H1 (cell line): ENCODE results near the gene MYH11.

ENCODE experiments used
- BRCA1 ChIP-seq: IDR thresholded peaks from 2 replicates; pipeline ENCODE4 v1.6.1; 2012; ENCODE audit warnings: low read depth, low read length, improper control_type of control experiment
- CTCF ChIP-seq, 3 experiments: IDR thresholded peaks; 1 replicate in 2 of 3; 2 replicates in 1 of 3; pipeline versions ENCODE4 v1.5.1 to v1.6.1; 2011; ENCODE audit warnings: low read length in 3 of 3, mild to moderate bottlenecking in 3 of 3, inconsistent platforms in 2 of 3, low read depth in 1 of 3, moderate library complexity in 1 of 3; ENCODE audit not compliant: insufficient read depth in 1 of 3; ENCODE audit errors: control extremely low read depth in 1 of 3
- EZH2 ChIP-seq: fragments of 200-600 bp; sonication (generic); IDR thresholded peaks from 2 replicates; pipeline ENCODE4 v1.7.1; 2012; ENCODE audit warnings: low read depth, mild to moderate bottlenecking, moderate library complexity, low read length, inconsistent platforms; ENCODE audit not compliant: severe bottlenecking
- GABPA ChIP-seq: IDR thresholded peaks from 2 replicates; pipeline ENCODE4 v1.6.1; 2011; ENCODE audit warnings: mild to moderate bottlenecking, low read length, moderate library complexity, borderline replicate concordance; ENCODE audit not compliant: insufficient read depth
- HDAC6 ChIP-seq: IDR thresholded peaks from one replicate; pipeline ENCODE4 v1.7.1; 2012; ENCODE audit warnings: low read depth, mild to moderate bottlenecking, inconsistent platforms, low read length, moderate library complexity
- MAX ChIP-seq: IDR thresholded peaks from 2 replicates; pipeline ENCODE4 v1.6.1; 2012; ENCODE audit warnings: inconsistent platforms
- POLR2A ChIP-seq, 2 experiments: IDR thresholded peaks; 1 replicate in 1 of 2; 2 replicates in 1 of 2; pipeline ENCODE4 v1.6.1; 2011; ENCODE audit warnings: low read depth in 2 of 2, low read length in 2 of 2, mild to moderate bottlenecking in 2 of 2; ENCODE audit errors: control extremely low read depth in 1 of 2
- RBBP5 ChIP-seq: IDR thresholded peaks from 2 replicates; pipeline ENCODE4 v1.7.1; 2012; ENCODE audit warnings: low read depth, mild to moderate bottlenecking, inconsistent platforms, low read length, moderate library complexity, borderline replicate concordance
- USF2 ChIP-seq: IDR thresholded peaks from 2 replicates; pipeline ENCODE4 v1.6.1; 2011; ENCODE audit warnings: low read length, improper control_type of control experiment
- YY1 ChIP-seq: IDR thresholded peaks from 2 replicates; pipeline ENCODE4 v1.6.1; 2011; ENCODE audit warnings: low read depth, mild to moderate bottlenecking, low read length

GRCh38 chr16:15658556-15658955, 198.3 kb downstream of the MYH11 start:
- TF ChIP-seq GABPA: no peak
- TF ChIP-seq CTCF (IDR thresholded peaks at IDR 0.05; ENCODE audit: control extremely low read depth in 1 of 3, insufficient read depth in 1 of 3, low read depth in 1 of 3, low read length in 3 of 3): no peak
- no peak for TF ChIP-seq HDAC6
- TF ChIP-seq USF2: no peak
- TF ChIP-seq POLR2A (IDR thresholded peaks at IDR 0.05; ENCODE audit: control extremely low read depth in 1 of 2, low read depth in 2 of 2, low read length in 2 of 2): no peak
- no peak for TF ChIP-seq EZH2
- no peak for TF ChIP-seq BRCA1
- TF ChIP-seq YY1: no peak
- no peak for TF ChIP-seq RBBP5
- TF ChIP-seq MAX: no peak
